HCT116 (cell line): ENCODE data around the gene GRIK2. TPM values are rescaled to one million over a fixed set of nuclear protein-coding genes. Genes with fewer than 3 reads are reported as not detected.

Experiments
- ATAC-seq: fragments of 200-7000 bp; cut with Tn5 transposase; 2 replicates; pipeline ENCODE4 v1.9.1; 2020; ENCODE audit warnings: mild to moderate bottlenecking, moderate library complexity
- BruUV-seq: library from RNA; stranded (reverse); fragments of 400-500 nt; replicated peaks from 2 replicates; lab custom pipeline; 2021; lab: Mats Ljungman, UMichigan
- CTCF ChIA-PET: fragments of 300-600 bp; sonication (Branson Sonifier 250); formaldehyde crosslinking; loops from one replicate; lab custom pipeline; 2021; ENCODE audit warnings: antibody characterized with exemption; lab: Charles Lee
- POLR2A ChIA-PET: fragments of 300-600, 350-600 bp; sonication (Branson Sonifier 250); formaldehyde crosslinking; loops from one replicate; lab custom pipeline; 2021; ENCODE audit warnings: antibody characterized with exemption; lab: Charles Lee
- RAD21 ChIA-PET, 2 experiments: fragments of 300-600 bp; sonication (Branson Sonifier 250); formaldehyde crosslinking; loops; one replicate each; lab custom pipeline; 2023; ENCODE audit warnings: low total read pairs in 2 of 2; ENCODE audit not compliant: uncharacterized antibody in 2 of 2, unreplicated experiment in 2 of 2, low non-redundant PET in 1 of 2; lab: Charles Lee
- DNase-seq: peaks from one replicate; pipeline ENCODE4 v3.0.0-alpha.2; 2010; ENCODE audit warnings: low read depth, low spot score
- H2AFZ ChIP-seq: fragments of 200-600 bp; shearing (Covaris generic), sonication (generic); 2 replicates; pipeline ENCODE4 v1.6.1; 2017; ENCODE audit warnings: low read depth, mixed run types, mixed read lengths, antibody characterized with exemption, low read length; ENCODE audit not compliant: poor library complexity, severe bottlenecking
- H3K27ac ChIP-seq: 2 replicates; pipeline ENCODE4 v1.5.1; 2012; ENCODE audit warnings: low read depth, low read length
- H3K27me3 ChIP-seq: fragments of 200-600 bp; sonication (generic); 2 replicates; pipeline ENCODE4 v1.6.1; 2016; ENCODE audit warnings: mixed run types, low read length, mixed read lengths; ENCODE audit not compliant: insufficient read depth
- H3K36me3 ChIP-seq, 2 experiments: fragments of 200-500 bp in 1 of 2; fragments of 200-600 bp in 1 of 2; sonication (Bioruptor generic) in 1 of 2; sonication (generic) in 1 of 2; 2 replicates each; pipeline versions ENCODE4 v1.5.1 to v1.6.1; 2014 to 2016; ENCODE audit warnings: low read length in 2 of 2, inconsistent platforms in 1 of 2, mixed read lengths in 1 of 2, mixed run types in 1 of 2; ENCODE audit not compliant: insufficient read depth in 2 of 2, control insufficient read depth in 1 of 2
- H3K4me1 ChIP-seq, 2 experiments: fragments of 200-600 bp in 1 of 2; sonication (generic) in 1 of 2; 2 replicates each; pipeline versions ENCODE4 v1.5.1 to v1.6.1; 2012 to 2017; ENCODE audit warnings: low read length in 2 of 2, inconsistent platforms in 1 of 2, mild to moderate bottlenecking in 1 of 2, mixed read lengths in 1 of 2, mixed run types in 1 of 2, moderate library complexity in 1 of 2; ENCODE audit not compliant: insufficient read depth in 2 of 2, control insufficient read depth in 1 of 2
- H3K4me2 ChIP-seq: fragments of 200-600 bp; sonication (generic); 2 replicates; pipeline ENCODE4 v1.6.1; 2017; ENCODE audit warnings: mixed run types, low read length, mixed read lengths
- H3K4me3 ChIP-seq, 2 experiments: fragments of 200-600 bp in 1 of 2; sonication (generic) in 1 of 2; replicated peaks in 1 of 2; 2 replicates each; pipeline ENCODE4 v1.5.1; 2011 to 2016; ENCODE audit warnings: low read length in 2 of 2, control low read depth in 1 of 2, low read depth in 1 of 2, mild to moderate bottlenecking in 1 of 2, mixed read lengths in 1 of 2, mixed run types in 1 of 2
- H3K79me2 ChIP-seq: fragments of 200-600 bp; sonication (generic); 2 replicates; pipeline ENCODE4 v1.6.1; 2017; ENCODE audit warnings: mild to moderate bottlenecking, mixed run types, low read length, moderate library complexity, mixed read lengths; ENCODE audit not compliant: insufficient read depth
- H3K9ac ChIP-seq: fragments of 200-600 bp; sonication (generic); 2 replicates; pipeline ENCODE4 v1.6.1; 2016; ENCODE audit warnings: low read length, mixed read lengths
- H3K9me2 ChIP-seq: fragments of 200-600 bp; sonication (generic), shearing (Covaris generic); 2 replicates; pipeline ENCODE4 v1.6.1; 2017; ENCODE audit warnings: mixed run types, mild to moderate bottlenecking, moderate library complexity; ENCODE audit not compliant: insufficient read depth
- H3K9me3 ChIP-seq, 2 experiments: fragments of 200-500 bp in 1 of 2; fragments of 200-600 bp in 1 of 2; sonication (Bioruptor generic) in 1 of 2; sonication (generic) in 1 of 2; 2 replicates each; pipeline ENCODE4 v1.6.1; 2014 to 2017; ENCODE audit warnings: low read length in 2 of 2, mixed read lengths in 2 of 2, inconsistent platforms in 1 of 2, low read depth in 1 of 2, mild to moderate bottlenecking in 1 of 2, mixed run types in 1 of 2, moderate library complexity in 1 of 2; ENCODE audit not compliant: control insufficient read depth in 1 of 2, insufficient read depth in 1 of 2
- H4K20me1 ChIP-seq: fragments of 200-600 bp; sonication (generic), shearing (Covaris generic); 2 replicates; pipeline ENCODE4 v1.6.1; 2017; ENCODE audit warnings: mixed run types, mild to moderate bottlenecking, moderate library complexity; ENCODE audit not compliant: insufficient read depth
- CBX3 ChIP-seq: IDR thresholded peaks from 2 replicates; pipeline ENCODE4 v1.6.1; 2012; ENCODE audit warnings: low read depth
- EZH2phosphoT487 ChIP-seq: fragments of 200-600 bp; IDR thresholded peaks from 2 replicates; pipeline ENCODE4 v1.6.1; 2018; ENCODE audit warnings: antibody characterized with exemption, borderline replicate concordance
- JUND ChIP-seq: IDR thresholded peaks from 2 replicates; pipeline ENCODE4 v1.6.1; 2012
- POLR2AphosphoS5 ChIP-seq: IDR thresholded peaks from 2 replicates; pipeline ENCODE4 v1.6.1; 2011; ENCODE audit warnings: mild to moderate bottlenecking, low read depth, low read length, moderate library complexity
- RAD21 ChIP-seq: IDR thresholded peaks from 2 replicates; pipeline ENCODE4 v1.6.1; 2012; ENCODE audit warnings: low read depth, mild to moderate bottlenecking
- REST ChIP-seq: IDR thresholded peaks from 2 replicates; pipeline ENCODE4 v1.6.1; 2012; ENCODE audit warnings: low read depth
- SIN3A ChIP-seq: IDR thresholded peaks from 2 replicates; pipeline ENCODE4 v1.6.1; 2012; ENCODE audit warnings: low read depth
- SP1 ChIP-seq: IDR thresholded peaks from 2 replicates; pipeline ENCODE4 v1.6.1; 2012; ENCODE audit warnings: low read depth
- YY1 ChIP-seq: IDR thresholded peaks from 2 replicates; pipeline ENCODE4 v1.6.1; 2011; ENCODE audit warnings: low read length, low read depth, moderate library complexity, mild to moderate bottlenecking; ENCODE audit not compliant: insufficient replicate concordance; ENCODE audit errors: extremely low read depth
- ZBTB33 ChIP-seq: IDR thresholded peaks from 2 replicates; pipeline ENCODE4 v1.6.1; 2011; ENCODE audit warnings: mild to moderate bottlenecking, low read length, moderate library complexity; ENCODE audit not compliant: insufficient replicate concordance; ENCODE audit errors: extremely low read depth
- ZFX ChIP-seq: fragments of 450-650 bp; IDR thresholded peaks from 2 replicates; pipeline ENCODE4 v1.6.1; 2017
- intact Hi-C: fragments of 100-400 bp; cut with micrococcal nuclease; formaldehyde crosslinking; loops from 2 replicates; pipeline ENCODE4 v1.10.0; 2022
- total RNA-seq: library from RNA; stranded (reverse); gene quantifications from one replicate; pipeline ENCODE4 v1.2.1, GENCODE V29; 2021; ENCODE audit not compliant: unreplicated experiment
- TF ChIP-seq, protein P1 (sequence below): IDR thresholded peaks from 2 replicates; pipeline ENCODE4 v1.6.1; 2012
- TF ChIP-seq, protein P2 (sequence below): IDR thresholded peaks from 2 replicates; pipeline ENCODE4 v1.6.1; 2012

Gene GRIK2
- total RNA-seq, 1 experiment from 2014 or later = 0.64 TPM

GRCh38 chr6:102028176-102028575 lies 634.7 kb downstream of the GRIK2 start:
- RAD21 ChIA-PET = no interaction called here
- no peaks in the 10 kb centered on the region for H3K4me1 ChIP-seq
- no peak overlapping the region for H3K4me3 ChIP-seq
- intact Hi-C loops = no loop called here
- BruUV-seq = no TSS peak
- no peaks in the 10 kb centered on the region for H3K9me3 ChIP-seq
- no peaks in the 10 kb centered on the region for H4K20me1 ChIP-seq
- no peak overlapping the region for H3K27ac ChIP-seq
- CTCF ChIA-PET = no interaction called here
- H3K4me2 ChIP-seq = no peak overlapping the region
- DNase-seq (no peak), ATAC-seq (no peak)
- TF ChIP-seq, protein P1, sequence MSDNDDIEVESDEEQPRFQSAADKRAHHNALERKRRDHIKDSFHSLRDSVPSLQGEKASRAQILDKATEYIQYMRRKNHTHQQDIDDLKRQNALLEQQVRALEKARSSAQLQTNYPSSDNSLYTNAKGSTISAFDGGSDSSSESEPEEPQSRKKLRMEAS = no peak
- no peak for TF ChIP-seq SIN3A
- TF ChIP-seq YY1 = no peak
- H3K36me3 ChIP-seq = no peaks in the 10 kb centered on the region
- no peak overlapping the region for H2AFZ ChIP-seq
- H3K9ac ChIP-seq = no peak overlapping the region
- POLR2A ChIA-PET = no interaction called here
- no peaks in the 10 kb centered on the region for H3K79me2 ChIP-seq
- H3K27me3 ChIP-seq = no peaks in the 10 kb centered on the region
- H3K9me2 ChIP-seq = no peaks in the 10 kb centered on the region

GRCh38 chr6:102038964-102039363 lies 645.5 kb downstream of the GRIK2 start:
- intact Hi-C loops = no loop called here
- ChIA-PET POLR2A (no interaction called here), CTCF (no interaction called here), RAD21 (no interaction called here)
- no peaks in the 10 kb centered on the region for H3K9me3 ChIP-seq
- no peaks in the 10 kb centered on the region for H4K20me1 ChIP-seq
- H3K27ac ChIP-seq = no peak overlapping the region
- no peak for ATAC-seq
- no peaks in the 10 kb centered on the region for H3K4me1 ChIP-seq
- no peak overlapping the region for H2AFZ ChIP-seq
- TF ChIP-seq POLR2AphosphoS5 = no peak
- TF ChIP-seq SIN3A = no peak
- TF ChIP-seq JUND = no peak
- no peak for TF ChIP-seq EZH2phosphoT487
- TF ChIP-seq ZBTB33 = no peak
- TF ChIP-seq, protein P2, sequence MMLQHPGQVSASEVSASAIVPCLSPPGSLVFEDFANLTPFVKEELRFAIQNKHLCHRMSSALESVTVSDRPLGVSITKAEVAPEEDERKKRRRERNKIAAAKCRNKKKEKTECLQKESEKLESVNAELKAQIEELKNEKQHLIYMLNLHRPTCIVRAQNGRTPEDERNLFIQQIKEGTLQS = no peak
- no peak for TF ChIP-seq CBX3
- no peak for TF ChIP-seq REST
- TF ChIP-seq RAD21 = no peak
- no peak for TF ChIP-seq ZFX
- no peak for TF ChIP-seq SP1
- H3K36me3 ChIP-seq = no peaks in the 10 kb centered on the region
- H3K79me2 ChIP-seq = no peaks in the 10 kb centered on the region
- DNase-seq = no peak
- H3K9ac ChIP-seq = no peak overlapping the region
- no peak overlapping the region for H3K4me3 ChIP-seq
- no TSS peak for BruUV-seq
- no peaks in the 10 kb centered on the region for H3K9me2 ChIP-seq
- no peak overlapping the region for H3K4me2 ChIP-seq
- no peaks in the 10 kb centered on the region for H3K27me3 ChIP-seq
